A673 (cell line): ENCODE measurements around the gene USP53. TPM values are rescaled to one million over a fixed set of nuclear protein-coding genes. Genes with fewer than 3 reads are reported as not detected.

ENCODE experiments used
- BruUV-seq: library from RNA; stranded (reverse); fragments of 400-500 nt; replicated peaks from 2 replicates; lab custom pipeline; 2021; lab: Mats Ljungman, UMichigan
- CTCF ChIA-PET: fragments of 300-600 bp; sonication (Branson Sonifier 250); formaldehyde crosslinking; loops from one replicate; lab custom pipeline; 2022; ENCODE audit warnings: antibody characterized with exemption; lab: Charles Lee
- POLR2A ChIA-PET: fragments of 300-600 bp; sonication (Branson Sonifier 250); formaldehyde crosslinking; loops from one replicate; lab custom pipeline; 2022; ENCODE audit warnings: antibody characterized with exemption; ENCODE audit not compliant: low non-redundant PET; lab: Charles Lee
- DNase-seq: peaks from one replicate; pipeline ENCODE4 v3.0.0-alpha.2; 2015; ENCODE audit warnings: low spot score
- H3K27ac ChIP-seq: fragments of 200-600 bp; sonication (generic); 2 replicates; pipeline ENCODE4 v1.5.1; 2016; ENCODE audit warnings: mixed run types, low read depth, mild to moderate bottlenecking, mixed read lengths, antibody characterized with exemption, low read length; ENCODE audit not compliant: poor library complexity, severe bottlenecking
- H3K27me3 ChIP-seq: fragments of 200-600 bp; sonication (generic); replicated peaks from 2 replicates; pipeline ENCODE4 v1.6.1; 2017; ENCODE audit warnings: mixed run types, low read depth, mild to moderate bottlenecking, mixed read lengths, antibody characterized with exemption, low read length; ENCODE audit not compliant: insufficient read depth, poor library complexity
- H3K36me3 ChIP-seq: fragments of 200-600 bp; sonication (generic); 2 replicates; pipeline ENCODE4 v1.6.1; 2016; ENCODE audit warnings: mixed run types, mild to moderate bottlenecking, mixed read lengths, antibody characterized with exemption, low read length; ENCODE audit not compliant: insufficient read depth, poor library complexity, severe bottlenecking
- H3K4me1 ChIP-seq: fragments of 200-600 bp; sonication (generic); 2 replicates; pipeline ENCODE4 v1.6.1; 2017; ENCODE audit warnings: mixed run types, mild to moderate bottlenecking, mixed read lengths, antibody characterized with exemption, low read length; ENCODE audit not compliant: insufficient read depth, poor library complexity, severe bottlenecking
- H3K4me3 ChIP-seq: fragments of 200-600 bp; sonication (generic); 2 replicates; pipeline ENCODE4 v1.5.1; 2016; ENCODE audit warnings: low read depth, mixed run types, mild to moderate bottlenecking, mixed read lengths, low read length; ENCODE audit not compliant: poor library complexity, severe bottlenecking
- H3K9me3 ChIP-seq: fragments of 200-600 bp; sonication (generic); 2 replicates; pipeline ENCODE4 v1.6.1; 2016; ENCODE audit warnings: mixed run types, low read depth, mild to moderate bottlenecking, mixed read lengths, antibody characterized with exemption, low read length; ENCODE audit not compliant: poor library complexity, severe bottlenecking
- EZH2 ChIP-seq: fragments of 200-600 bp; sonication (generic); IDR thresholded peaks from 2 replicates; pipeline ENCODE4 v1.6.1; 2017; ENCODE audit warnings: borderline replicate concordance, low read depth, mild to moderate bottlenecking, mixed read lengths, antibody characterized with exemption, low read length; ENCODE audit not compliant: poor library complexity, severe bottlenecking
- intact Hi-C: fragments of 100-400 bp; cut with micrococcal nuclease; formaldehyde crosslinking; loops from one replicate; pipeline ENCODE4 v1.10.0; 2022; ENCODE audit not compliant: unreplicated experiment
- total RNA-seq: library from RNA; stranded (reverse); gene quantifications from 2 replicates; pipeline ENCODE4 v1.2.3, GENCODE V29; 2021
- TF ChIP-seq, protein P1 (sequence below): fragments of 300-800, 200-600 bp; sonication (generic); conservative IDR thresholded peaks from 2 replicates; pipeline ENCODE4 v1.5.1; 2017; ENCODE audit warnings: low read depth, mild to moderate bottlenecking, antibody characterized with exemption, low read length, moderate library complexity, mixed read lengths

USP53 gene
- total RNA-seq, 1 experiment from 2014 or later: 12.2 TPM

GRCh38 chr4:119240128-119240527, 27.6 kb downstream of the USP53 start:
- no peak overlapping the region for H3K27ac ChIP-seq
- peaks cover 13% of the 10 kb centered on the region for H3K4me1 ChIP-seq
- intact Hi-C loops: no loop called here
- no TSS peak for BruUV-seq
- H3K4me3 ChIP-seq: no peak overlapping the region
- TF ChIP-seq EZH2: no peak
- TF ChIP-seq, protein P1, sequence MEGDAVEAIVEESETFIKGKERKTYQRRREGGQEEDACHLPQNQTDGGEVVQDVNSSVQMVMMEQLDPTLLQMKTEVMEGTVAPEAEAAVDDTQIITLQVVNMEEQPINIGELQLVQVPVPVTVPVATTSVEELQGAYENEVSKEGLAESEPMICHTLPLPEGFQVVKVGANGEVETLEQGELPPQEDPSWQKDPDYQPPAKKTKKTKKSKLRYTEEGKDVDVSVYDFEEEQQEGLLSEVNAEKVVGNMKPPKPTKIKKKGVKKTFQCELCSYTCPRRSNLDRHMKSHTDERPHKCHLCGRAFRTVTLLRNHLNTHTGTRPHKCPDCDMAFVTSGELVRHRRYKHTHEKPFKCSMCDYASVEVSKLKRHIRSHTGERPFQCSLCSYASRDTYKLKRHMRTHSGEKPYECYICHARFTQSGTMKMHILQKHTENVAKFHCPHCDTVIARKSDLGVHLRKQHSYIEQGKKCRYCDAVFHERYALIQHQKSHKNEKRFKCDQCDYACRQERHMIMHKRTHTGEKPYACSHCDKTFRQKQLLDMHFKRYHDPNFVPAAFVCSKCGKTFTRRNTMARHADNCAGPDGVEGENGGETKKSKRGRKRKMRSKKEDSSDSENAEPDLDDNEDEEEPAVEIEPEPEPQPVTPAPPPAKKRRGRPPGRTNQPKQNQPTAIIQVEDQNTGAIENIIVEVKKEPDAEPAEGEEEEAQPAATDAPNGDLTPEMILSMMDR: no peak
- H3K9me3 ChIP-seq: no peaks in the 10 kb centered on the region
- ChIA-PET CTCF (no interaction called here), POLR2A (no interaction called here)
- no peaks in the 10 kb centered on the region for H3K36me3 ChIP-seq
- H3K27me3 ChIP-seq: no peaks in the 10 kb centered on the region
- DNase-seq: no peak

GRCh38 chr4:119240568-119240967, 28.1 kb downstream of the USP53 start:
- Histone ChIP-seq H3K4me1 (peaks cover 17% of the 10 kb centered on the region), H3K27ac (no peak overlapping the region), H3K27me3 (no peaks in the 10 kb centered on the region), H3K9me3 (no peaks in the 10 kb centered on the region), H3K4me3 (no peak overlapping the region), H3K36me3 (no peaks in the 10 kb centered on the region)
- intact Hi-C loops: no loop called here
- no TSS peak for BruUV-seq
- no peak for TF ChIP-seq EZH2
- TF ChIP-seq, protein P1: no peak
- DNase-seq: no peak
- ChIA-PET POLR2A (no interaction called here), CTCF (no interaction called here)

DNA sequence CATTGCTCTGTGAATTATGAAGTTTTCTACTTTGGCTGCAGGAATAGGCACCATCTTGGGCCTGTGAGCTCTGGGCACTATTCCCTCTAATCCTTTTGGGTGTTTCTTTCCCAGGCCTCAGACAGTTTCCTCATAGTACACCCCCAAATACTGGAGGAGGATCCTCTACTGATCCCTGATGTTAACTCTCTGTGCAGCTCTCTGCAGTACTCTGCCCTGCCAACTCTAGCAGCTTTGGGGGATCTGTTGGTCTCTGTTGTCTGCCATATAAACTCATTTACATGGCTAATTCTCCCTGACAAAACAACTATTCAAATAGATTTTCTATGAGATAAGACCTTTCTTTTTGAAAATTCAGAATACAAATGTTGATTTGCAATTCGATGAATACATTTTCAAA, 29.9 kb downstream of the USP53 start:
- no peak overlapping the region for H3K27ac ChIP-seq
- intact Hi-C loops: no loop called here
- no peaks in the 10 kb centered on the region for H3K27me3 ChIP-seq
- no peak for DNase-seq
- peaks cover 18% of the 10 kb centered on the region for H3K4me1 ChIP-seq
- no TSS peak for BruUV-seq
- TF ChIP-seq EZH2: no peak
- TF ChIP-seq, protein P1: no peak
- CTCF ChIA-PET: no interaction called here
- no peaks in the 10 kb centered on the region for H3K36me3 ChIP-seq
- no peak overlapping the region for H3K4me3 ChIP-seq
- H3K9me3 ChIP-seq: no peaks in the 10 kb centered on the region
- POLR2A ChIA-PET: no interaction called here
